G401.6 (cell line): ENCODE results near the gene RBM38.

Experiments
- FAIRE-seq: peaks from 2 replicates; lab custom pipeline; 2012; peaks lifted over from hg19 to GRCh38; lab: Jason Lieb, UNC

The RBM38 gene

DNA sequence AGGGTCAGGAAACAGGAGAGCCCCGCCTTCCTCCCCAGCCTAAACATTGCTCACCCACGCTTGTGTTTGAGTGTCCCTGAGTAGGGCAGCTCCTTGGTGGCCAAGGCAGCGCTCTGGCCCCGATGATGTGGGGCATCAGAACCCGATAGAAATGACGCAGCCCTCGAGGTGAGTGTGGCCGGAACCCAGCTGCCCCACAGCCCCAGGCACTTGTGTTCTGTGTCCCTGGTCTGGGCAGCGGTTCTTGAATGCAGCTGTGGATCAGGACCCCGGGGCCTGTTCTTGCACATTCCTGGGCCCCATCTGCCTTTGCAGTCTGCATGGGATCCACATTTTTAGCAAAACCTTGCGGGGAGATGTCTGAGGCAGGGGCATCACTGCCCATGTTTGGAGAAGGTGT, 12.8 kb downstream of the RBM38 start:
- no peak for FAIRE-seq

DNA sequence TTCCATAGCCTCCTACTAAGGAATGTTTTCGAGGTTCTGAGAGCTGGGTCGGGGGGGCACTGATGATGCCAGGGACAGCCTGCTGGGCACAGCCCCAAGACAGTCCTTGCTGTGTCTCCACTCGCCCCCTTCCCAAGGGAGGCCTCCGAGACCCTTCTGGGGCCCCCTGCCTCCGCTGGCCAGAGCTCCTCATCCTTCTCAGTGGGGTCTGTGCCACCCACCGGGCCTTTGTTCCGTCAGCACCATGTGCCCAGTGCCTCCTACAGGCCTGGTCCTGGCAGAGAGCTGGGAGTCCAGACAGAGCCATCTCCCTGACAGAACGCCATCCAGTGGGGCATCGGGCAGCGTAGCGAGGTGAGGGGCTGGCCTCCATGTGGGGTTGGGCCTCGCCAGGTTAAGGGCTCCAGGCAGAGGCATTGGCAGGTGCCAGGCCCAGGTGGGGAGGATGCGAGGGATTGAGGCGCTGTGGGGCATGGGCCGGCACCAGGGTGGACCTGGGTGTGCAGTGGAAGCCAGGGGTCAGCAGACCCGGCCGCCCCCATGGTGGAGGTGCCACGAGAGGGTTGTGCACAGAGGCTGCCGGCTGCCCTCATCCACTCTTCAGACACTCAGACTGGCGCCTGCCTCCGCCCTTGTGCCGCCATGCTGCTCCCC, 13.3 kb downstream of the RBM38 start:
- no peak for FAIRE-seq

GRCh38 chr20:57405236-57406016, 14.2 kb downstream of the RBM38 start:
- FAIRE-seq, result no peak

DNA sequence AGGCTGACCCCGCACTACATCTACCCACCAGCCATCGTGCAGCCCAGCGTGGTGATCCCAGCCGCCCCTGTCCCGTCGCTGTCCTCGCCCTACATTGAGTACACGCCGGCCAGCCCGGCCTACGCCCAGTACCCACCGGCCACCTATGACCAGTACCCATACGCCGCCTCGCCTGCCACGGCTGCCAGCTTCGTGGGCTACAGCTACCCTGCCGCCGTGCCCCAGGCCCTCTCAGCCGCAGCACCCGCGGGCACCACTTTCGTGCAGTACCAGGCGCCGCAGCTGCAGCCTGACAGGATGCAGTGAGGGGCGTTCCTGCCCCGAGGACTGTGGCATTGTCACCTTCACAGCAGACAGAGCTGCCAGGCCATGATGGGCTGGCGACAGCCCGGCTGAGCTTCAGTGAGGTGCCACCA, 16.4 kb downstream of the RBM38 start:
- FAIRE-seq, result no peak

GRCh38 chr20:57408131-57408530, 16.9 kb downstream of the RBM38 start:
- no peak for FAIRE-seq

- no peak for FAIRE-seq
Measured at GRCh38 chr20:57408536-57409233, 17.5 kb downstream of the RBM38 start.

- FAIRE-seq, result no peak
Measured at GRCh38 chr20:57409316-57409671, 18.1 kb downstream of the RBM38 start.

- FAIRE-seq, result no peak
Measured at GRCh38 chr20:57409672-57410397, 18.6 kb downstream of the RBM38 start.

- FAIRE-seq, result no peak
Measured at GRCh38 chr20:57410398-57410920, 19.3 kb downstream of the RBM38 start.

- no peak for FAIRE-seq
Measured at GRCh38 chr20:57410924-57411323, 19.7 kb downstream of the RBM38 start.

DNA sequence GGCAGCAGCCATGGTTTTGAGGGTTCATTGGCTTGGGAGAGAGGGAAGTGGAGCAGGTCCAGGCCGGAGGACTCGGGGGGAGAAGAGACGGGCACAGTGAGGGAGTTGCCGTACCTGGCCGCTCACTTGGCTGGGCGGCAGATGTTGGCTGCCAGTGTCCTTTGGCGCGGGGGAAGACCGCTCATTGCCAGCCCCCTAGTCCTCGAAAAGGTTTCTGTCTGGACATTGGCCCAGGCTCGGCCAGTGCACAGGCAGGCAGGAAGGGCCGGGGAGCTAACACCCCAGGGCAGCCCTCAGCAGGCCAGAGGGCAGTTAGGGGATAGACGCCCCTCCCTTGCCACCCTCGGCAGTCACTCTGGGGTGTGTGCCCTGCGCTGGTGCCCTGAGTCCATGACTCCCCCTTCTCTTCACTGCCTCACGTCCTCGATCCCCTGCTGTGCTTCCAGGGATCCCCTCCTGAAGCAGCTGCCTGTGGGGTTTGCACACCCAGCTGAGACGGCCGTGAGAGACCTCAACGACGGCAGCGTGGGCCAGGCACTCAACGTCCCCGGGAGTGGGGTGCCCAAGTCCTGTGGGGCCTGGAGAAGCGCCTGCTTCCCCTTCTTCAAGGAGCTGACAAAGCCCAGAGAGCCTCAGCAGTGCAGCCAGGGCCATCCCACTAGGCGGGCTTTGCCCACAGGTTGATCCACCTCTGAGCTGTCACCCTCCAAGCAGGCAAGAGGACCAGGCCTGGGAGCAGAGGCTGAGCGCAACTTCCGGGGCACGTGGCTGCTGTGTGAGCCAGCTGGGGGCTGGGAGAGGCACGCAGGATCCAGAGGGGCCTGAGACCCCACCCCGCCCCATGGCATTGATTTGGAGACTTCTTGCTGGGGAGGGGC, 20.4 kb downstream of the RBM38 start:
- FAIRE-seq, result no peak

- FAIRE-seq, result no peak
Measured at GRCh38 chr20:57412347-57413029, 21.3 kb downstream of the RBM38 start.

GRCh38 chr20:57413986-57414385, 22.8 kb downstream of the RBM38 start:
- FAIRE-seq, result no peak

DNA sequence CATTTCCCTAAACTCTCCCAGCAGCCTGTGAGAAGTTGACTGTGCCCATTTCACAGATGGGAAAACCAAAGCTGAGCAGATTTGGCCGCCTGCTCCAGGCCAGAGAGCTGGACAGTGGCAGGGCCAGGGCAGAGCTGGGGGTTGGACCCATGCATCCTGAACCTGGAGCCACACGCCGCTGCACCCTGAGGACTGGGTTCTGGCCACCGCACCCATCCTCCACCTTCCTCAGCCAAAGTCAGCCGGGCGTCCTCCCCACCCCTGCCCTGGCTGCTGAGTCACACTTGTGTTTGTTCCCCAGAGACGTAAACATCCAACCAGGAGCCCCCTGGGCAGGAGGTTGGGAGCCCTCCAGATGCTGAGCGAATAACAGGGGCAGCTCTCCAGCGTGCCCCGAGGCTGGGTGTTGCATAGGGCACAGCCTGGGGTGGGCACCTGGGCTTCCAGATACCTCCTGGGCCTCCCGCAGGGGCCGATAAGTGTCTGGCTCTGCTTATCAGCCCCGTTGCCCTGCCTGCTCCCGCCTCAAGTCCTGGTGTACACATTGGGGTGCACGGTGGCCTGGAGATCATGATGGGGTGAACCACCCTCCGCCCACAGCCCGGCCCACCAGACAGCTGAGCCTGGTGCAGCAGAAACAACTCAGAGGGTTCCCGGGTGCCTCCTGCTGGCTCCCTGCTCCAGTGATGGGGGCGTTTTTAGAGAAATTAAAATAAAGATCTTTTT, 23.8 kb downstream of the RBM38 start:
- no peak for FAIRE-seq

- FAIRE-seq, result no peak
Measured at GRCh38 chr20:57415771-57416170, 24.6 kb downstream of the RBM38 start.

GRCh38 chr20:57416296-57417022, 25.3 kb downstream of the RBM38 start:
- no peak for FAIRE-seq

- FAIRE-seq, result no peak
Measured at GRCh38 chr20:57417051-57417689, 26.0 kb downstream of the RBM38 start.

DNA sequence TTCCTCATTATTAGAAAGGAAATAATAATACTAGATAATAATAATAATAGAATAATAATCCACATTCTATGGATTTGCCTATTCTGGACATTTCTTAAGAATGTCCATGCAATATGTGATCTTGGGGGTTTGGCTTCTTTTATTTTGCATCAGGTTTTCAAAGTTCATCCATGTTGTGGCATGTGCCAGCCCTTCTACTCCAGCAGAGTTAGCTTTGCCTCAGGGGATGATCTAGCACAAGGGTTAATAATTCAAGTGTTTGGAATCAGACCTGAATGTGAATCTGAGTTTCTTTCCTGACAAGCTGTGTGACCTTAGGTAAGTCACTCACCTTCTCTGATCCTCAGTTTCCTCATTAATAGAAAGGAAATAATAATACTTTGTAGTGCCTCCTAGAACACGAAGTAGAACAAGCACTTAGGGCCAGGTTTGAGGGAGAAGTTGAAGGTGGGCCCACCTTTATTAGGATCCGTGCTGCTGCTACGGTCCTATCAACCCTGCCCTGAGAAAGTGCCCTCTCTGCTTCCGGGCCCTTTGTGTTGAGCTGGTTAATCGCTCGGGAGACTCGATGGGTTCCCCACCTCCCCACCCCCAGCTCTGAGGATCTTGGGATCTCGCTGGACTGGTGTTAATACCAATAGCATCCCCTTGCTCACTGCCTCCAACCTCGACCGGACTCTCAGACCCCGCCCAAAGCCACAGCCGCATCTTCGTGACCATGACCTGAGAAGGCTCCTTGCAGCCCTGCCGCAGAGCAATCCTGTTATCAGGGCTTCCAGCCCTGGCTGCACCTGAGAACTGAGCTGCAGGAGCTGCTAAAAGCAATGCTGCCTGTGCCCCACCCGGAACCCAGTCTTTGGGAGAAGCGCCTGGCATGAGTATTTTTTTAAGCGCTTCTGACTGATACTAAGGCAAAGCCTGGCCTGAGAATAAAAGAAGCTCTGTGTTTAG, 26.9 kb downstream of the RBM38 start:
- no peak for FAIRE-seq
